Caco-2 (cell line): ENCODE measurements around the gene SCN1B. TPM values are rescaled to one million over a fixed set of nuclear protein-coding genes. Genes with fewer than 3 reads are reported as not detected.

ENCODE experiments used
- BruUV-seq: library from RNA; stranded (reverse); fragments of 400-500 nt; replicated peaks from 2 replicates; lab custom pipeline; 2021; lab: Mats Ljungman, UMichigan
- CTCF ChIA-PET: fragments of 300-600 bp; sonication (Branson Sonifier 250); formaldehyde crosslinking; loops from one replicate; lab custom pipeline; 2022; ENCODE audit warnings: antibody characterized with exemption; lab: Charles Lee
- POLR2A ChIA-PET: fragments of 300-600 bp; sonication (Branson Sonifier 250); formaldehyde crosslinking; loops from one replicate; lab custom pipeline; 2022; ENCODE audit warnings: antibody characterized with exemption; lab: Charles Lee
- DNase-seq, 2 experiments: peaks; one replicate each; pipeline versions ENCODE4 v3.0.0 to v3.0.0-alpha.2; 2020 to 2022
- H3K27me3 ChIP-seq: replicated peaks from 2 replicates; pipeline ENCODE4 v1.6.0; 2011; ENCODE audit warnings: low read length; ENCODE audit not compliant: control insufficient read depth, insufficient read depth
- H3K36me3 ChIP-seq: 2 replicates; pipeline ENCODE4 v1.5.1; 2011; ENCODE audit warnings: low read length; ENCODE audit not compliant: control insufficient read depth, insufficient read depth
- H3K4me1 ChIP-seq: fragments of 250-450 bp; sonication (Bioruptor Pico); 2 replicates; pipeline ENCODE4 v1.5.1; 2020; ENCODE audit warnings: mild to moderate bottlenecking
- H3K4me3 ChIP-seq: 2 replicates; pipeline ENCODE4 v1.5.1; 2011; ENCODE audit warnings: low read depth, mild to moderate bottlenecking, control low read depth, low read length
- H3K9me3 ChIP-seq: fragments of 250-450 bp; sonication (Bioruptor Pico); 2 replicates; pipeline ENCODE4 v1.5.1; 2020; ENCODE audit warnings: mild to moderate bottlenecking, moderate library complexity
- H3K27ac Mint-ChIP-seq: one replicate; pipeline ENCODE4 v1.8.0; 2022; ENCODE audit warnings: mixed read lengths; ENCODE audit not compliant: unreplicated experiment
- H3K27me3 Mint-ChIP-seq: one replicate; pipeline ENCODE4 v1.8.0; 2022; ENCODE audit warnings: mixed read lengths; ENCODE audit not compliant: insufficient read depth, unreplicated experiment
- H3K36me3 Mint-ChIP-seq: one replicate; pipeline ENCODE4 v1.8.0; 2022; ENCODE audit warnings: mild to moderate bottlenecking, mixed read lengths; ENCODE audit not compliant: insufficient read depth, unreplicated experiment
- H3K4me1 Mint-ChIP-seq: one replicate; pipeline ENCODE4 v1.8.0; 2022; ENCODE audit warnings: low read depth, mixed read lengths; ENCODE audit not compliant: unreplicated experiment
- H3K4me3 Mint-ChIP-seq: one replicate; pipeline ENCODE4 v1.8.0; 2022; ENCODE audit warnings: mild to moderate bottlenecking, moderate library complexity, mixed read lengths; ENCODE audit not compliant: unreplicated experiment
- H3K9me3 Mint-ChIP-seq: one replicate; pipeline ENCODE4 v1.8.0; 2022; ENCODE audit warnings: mixed read lengths; ENCODE audit not compliant: unreplicated experiment
- CTCF ChIP-seq, 2 experiments: fragments of 200-600 bp in 1 of 2; IDR thresholded peaks; 1 replicate in 1 of 2; 2 replicates in 1 of 2; pipeline versions ENCODE4 v1.5.1 to v1.8.0; 2011 to 2022; ENCODE audit warnings: antibody characterized with exemption in 1 of 2, control low read depth in 1 of 2, inconsistent platforms in 1 of 2, low read depth in 1 of 2, low read length in 1 of 2, mild to moderate bottlenecking in 1 of 2, moderate library complexity in 1 of 2; ENCODE audit not compliant: insufficient read depth in 1 of 2, severe bottlenecking in 1 of 2, unreplicated experiment in 1 of 2
- intact Hi-C: fragments of 100-400 bp; cut with micrococcal nuclease; formaldehyde crosslinking; loops from one replicate; pipeline ENCODE4 v1.10.0; 2022; ENCODE audit not compliant: unreplicated experiment
- total RNA-seq: library from RNA; stranded (reverse); gene quantifications from 2 replicates; pipeline ENCODE4 v1.2.3, GENCODE V29; 2022

SCN1B gene
- total RNA-seq, 1 experiment from 2014 or later, result 1.7 TPM

- CTCF ChIA-PET, result no interaction called here
- no peaks in the 10 kb centered on the region; the same call in 1 of the 2 replicates for H3K27me3 ChIP-seq
These were observed 44.3 kb downstream of the SCN1B start for GRCh38 chr19:35074426-35075201.

GRCh38 chr19:35075202-35076025 lies 45.1 kb downstream of the SCN1B start:
- Histone ChIP-seq H3K9me3 (peaks cover 4% of the 10 kb centered on the region; the same call in 1 of the 2 replicates), H3K4me1 (no peaks in the 10 kb centered on the region), H3K27me3 (no peaks in the 10 kb centered on the region; the same call in 1 of the 2 replicates), H3K36me3 (no peaks in the 10 kb centered on the region), H3K4me3 (no peak overlapping the region)
- H3K27ac Mint-ChIP-seq, result no peak overlapping the region
- no TSS peak for BruUV-seq
- H3K36me3 Mint-ChIP-seq, result no peaks in the 10 kb centered on the region
- H3K9me3 Mint-ChIP-seq, result no peaks in the 10 kb centered on the region
- ChIA-PET POLR2A (no interaction called here), CTCF (no interaction called here)
- intact Hi-C loops, result no loop called here
- TF ChIP-seq CTCF (IDR thresholded peaks at IDR 0.05; ENCODE audit: insufficient read depth in 1 of 2, low read depth in 1 of 2, low read length in 1 of 2, severe bottlenecking in 1 of 2, unreplicated experiment in 1 of 2), result no peak
- H3K4me3 Mint-ChIP-seq, result no peak overlapping the region
- peaks cover 2% of the 10 kb centered on the region for H3K27me3 Mint-ChIP-seq
- no peaks in the 10 kb centered on the region for H3K4me1 Mint-ChIP-seq
- DNase-seq, result no peak

More at GRCh38 chr19:35074426-35075201, 44.3 kb downstream of the SCN1B start:
- BruUV-seq, result no TSS peak
- Mint-ChIP-seq H3K27ac (no peak overlapping the region), H3K27me3 (peaks cover 2% of the 10 kb centered on the region), H3K4me3 (no peak overlapping the region), H3K4me1 (no peaks in the 10 kb centered on the region), H3K9me3 (no peaks in the 10 kb centered on the region), H3K36me3 (no peaks in the 10 kb centered on the region)
- H3K36me3 ChIP-seq, result no peaks in the 10 kb centered on the region
- H3K9me3 ChIP-seq, result peaks cover 8% of the 10 kb centered on the region; the same call in 1 of the 2 replicates
- POLR2A ChIA-PET, result no interaction called here
- no peak for DNase-seq
- intact Hi-C loops, result no loop called here
- no peak overlapping the region for H3K4me3 ChIP-seq
- no peaks in the 10 kb centered on the region for H3K4me1 ChIP-seq
- TF ChIP-seq CTCF (IDR thresholded peaks at IDR 0.05; ENCODE audit: insufficient read depth in 1 of 2, low read depth in 1 of 2, low read length in 1 of 2, severe bottlenecking in 1 of 2, unreplicated experiment in 1 of 2), result no peak

GRCh38 chr19:35076026-35076370 lies 45.7 kb downstream of the SCN1B start:
- H3K9me3 ChIP-seq, result no peaks in the 10 kb centered on the region
- no peaks in the 10 kb centered on the region for H3K36me3 Mint-ChIP-seq
- no peaks in the 10 kb centered on the region for H3K4me1 ChIP-seq
- BruUV-seq, result no TSS peak
- no peak for DNase-seq
- no peaks in the 10 kb centered on the region for H3K36me3 ChIP-seq
- H3K4me3 Mint-ChIP-seq, result no peak overlapping the region
- ChIA-PET CTCF (no interaction called here), POLR2A (no interaction called here)
- intact Hi-C loops, result no loop called here
- no peak overlapping the region for H3K4me3 ChIP-seq
- peaks cover 2% of the 10 kb centered on the region for H3K27me3 Mint-ChIP-seq
- H3K27me3 ChIP-seq, result no peaks in the 10 kb centered on the region; the same call in 1 of the 2 replicates
- H3K27ac Mint-ChIP-seq, result no peak overlapping the region
- no peak for TF ChIP-seq CTCF (IDR thresholded peaks at IDR 0.05; ENCODE audit: insufficient read depth in 1 of 2, low read depth in 1 of 2, low read length in 1 of 2, severe bottlenecking in 1 of 2, unreplicated experiment in 1 of 2)
- H3K9me3 Mint-ChIP-seq, result no peaks in the 10 kb centered on the region
- H3K4me1 Mint-ChIP-seq, result no peaks in the 10 kb centered on the region
